ENCODE results near the gene DDX18. TPM values are rescaled to one million over a fixed set of nuclear protein-coding genes. Genes with fewer than 3 reads are reported as not detected.

DDX18 gene
- total and polyA plus RNA-seq, 2 of the 4 experiments (the other 2 are of a cell fraction): 34.6 to 69.9 TPM

DNA sequence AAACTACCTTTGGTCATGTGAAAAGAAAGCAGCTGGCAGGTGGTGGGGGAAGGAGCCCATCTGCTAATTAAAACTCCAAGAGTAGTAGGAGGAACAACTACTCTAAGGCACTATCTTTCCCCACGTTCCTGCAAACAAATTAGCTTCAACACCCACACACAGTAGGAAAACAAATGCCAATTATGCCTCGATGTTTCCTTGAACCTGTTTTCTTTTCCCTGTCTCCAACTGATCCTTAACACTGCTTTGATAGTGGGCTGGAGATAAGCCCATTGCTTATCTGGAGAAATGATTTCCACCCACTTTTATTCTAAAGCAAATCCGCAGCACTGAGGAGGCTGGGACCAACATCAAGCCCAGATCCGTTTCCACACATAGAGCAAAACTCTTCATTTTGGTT is 36.0 kb downstream of the DDX18 start:
- TF ChIP-seq BHLHE40 (IDR thresholded peaks at IDR 0.05; ENCODE audit: low read depth, low read length): no peak
- no peak for TF ChIP-seq MAZ (IDR thresholded peaks at IDR 0.05; ENCODE audit: borderline replicate concordance, low read depth, low read length)
- TF ChIP-seq CHD1 (IDR thresholded peaks at IDR 0.05; ENCODE audit: low read depth, low read length): no peak
- no peak for TF ChIP-seq CEBPB (IDR thresholded peaks at IDR 0.05; ENCODE audit: low read depth, low read length)
- no peak for TF ChIP-seq FOS (IDR thresholded peaks at IDR 0.05; ENCODE audit: low read depth, low read length)
- no peak for TF ChIP-seq RCOR1 (IDR thresholded peaks at IDR 0.05; ENCODE audit: insufficient replicate concordance, low read length)
- no peak for TF ChIP-seq RAD21 (IDR thresholded peaks at IDR 0.05; ENCODE audit: low read length)
- no peak for TF ChIP-seq MAFK (IDR thresholded peaks at IDR 0.05; ENCODE audit: low read depth, low read length)
- no peak for TF ChIP-seq CTCF (conservative IDR thresholded peaks at IDR 0.05; ENCODE audit: low read depth, low read length)
- TF ChIP-seq, protein P1, sequence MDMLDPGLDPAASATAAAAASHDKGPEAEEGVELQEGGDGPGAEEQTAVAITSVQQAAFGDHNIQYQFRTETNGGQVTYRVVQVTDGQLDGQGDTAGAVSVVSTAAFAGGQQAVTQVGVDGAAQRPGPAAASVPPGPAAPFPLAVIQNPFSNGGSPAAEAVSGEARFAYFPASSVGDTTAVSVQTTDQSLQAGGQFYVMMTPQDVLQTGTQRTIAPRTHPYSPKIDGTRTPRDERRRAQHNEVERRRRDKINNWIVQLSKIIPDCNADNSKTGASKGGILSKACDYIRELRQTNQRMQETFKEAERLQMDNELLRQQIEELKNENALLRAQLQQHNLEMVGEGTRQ (IDR thresholded peaks at IDR 0.05; ENCODE audit: low read depth, low read length): no peak
- no peak for TF ChIP-seq MXI1 (IDR thresholded peaks at IDR 0.05; ENCODE audit: borderline replicate concordance, low read depth, low read length)
- no peak for TF ChIP-seq RFX5 (IDR thresholded peaks at IDR 0.05; ENCODE audit: low read depth, low read length)
- TF ChIP-seq NFE2L2 (IDR thresholded peaks at IDR 0.05; ENCODE audit: low read depth, low read length): no peak
- WGBS, 2 experiments (ENCODE audit: extremely low coverage in 2 of 2, insufficient read length in 1 of 2): no CpG with 5 or more reads among the region's 4 CpGs
- Histone ChIP-seq H3K4me1 (ENCODE audit: control insufficient read depth, insufficient read depth, low read length) (no peaks in the 10 kb centered on the region), H2BK20ac (ENCODE audit: low read depth, low read length) (no peak overlapping the region), H3K9ac (ENCODE audit: low read depth, low read length) (no peak overlapping the region), H4K20me1 (ENCODE audit: insufficient read depth, low read length) (no peaks in the 10 kb centered on the region), H2AK5ac (ENCODE audit: low read depth, low read length) (no peak overlapping the region), H3K9me1 (ENCODE audit: insufficient read depth, low read length) (peaks cover 8% of the 10 kb centered on the region; the same call in 1 of the 2 replicates), H4K5ac (ENCODE audit: low read depth, low read length) (no peak overlapping the region), H3K27me3 (ENCODE audit: control insufficient read depth, insufficient read depth, low read length) (peaks cover 24% of the 10 kb centered on the region), H4K8ac (ENCODE audit: low read depth in 2 of 2, low read length in 2 of 2) (no peak overlapping the region), H3K4me2 (ENCODE audit: low read depth, low read length) (no peak overlapping the region), H2AFZ (replicated peaks; ENCODE audit: low read length, poor library complexity) (no peak overlapping the region), H3K4ac (ENCODE audit: low read depth, low read length) (no peak overlapping the region), H3K36me3 (ENCODE audit: control insufficient read depth, insufficient read depth, low read length) (no peaks in the 10 kb centered on the region), H2BK5ac (ENCODE audit: low read depth, low read length, poor library complexity, severe bottlenecking) (no peak overlapping the region), H3K23ac (ENCODE audit: low read depth, low read length) (no peak overlapping the region), H3K18ac (ENCODE audit: low read depth, low read length) (no peak overlapping the region), H3K14ac (replicated peaks; ENCODE audit: low read depth, low read length) (no peak overlapping the region), H3K56ac (ENCODE audit: extremely low read depth, insufficient read depth, low read length) (no peak overlapping the region), H3K79me1 (ENCODE audit: low read depth in 1 of 2, low read length in 2 of 2) (no peaks in the 10 kb centered on the region), H2BK120ac (ENCODE audit: low read depth, low read length) (no peak overlapping the region), H4K91ac (ENCODE audit: insufficient read depth, low read depth, low read length) (no peak overlapping the region), H2BK15ac (ENCODE audit: low read depth, low read length) (no peak overlapping the region), H2AK9ac (replicated peaks; ENCODE audit: low read depth, low read length, poor library complexity) (no peak overlapping the region), H3K4me3 (ENCODE audit: insufficient read depth, low read depth, low read length) (no peak overlapping the region), H3K9me3 (ENCODE audit: control insufficient read depth, insufficient read depth, low read length) (no peaks in the 10 kb centered on the region), H3K27ac (ENCODE audit: insufficient read depth, low read length) (no peak overlapping the region)
- DNase-seq (no peak), ATAC-seq (ENCODE audit: low read depth) (no peak)
- CTCF ChIA-PET: no interaction called here
- dilution Hi-C loops (cut with HindIII; ENCODE audit: low sequenced_read_pairs, unreplicated experiment) (no loop called here), in situ Hi-C loops (cut with MboI; ENCODE audit: low sequenced_read_pairs) (no loop called here), intact Hi-C loops (cut with micrococcal nuclease) (no loop called here)
- BruUV-seq (replicated peaks): no TSS peak
- POLR2A ChIA-PET (ENCODE audit: unreplicated experiment): no interaction called here
